T-cell (primary cell): ENCODE results near the gene BATF3. TPM values are rescaled to one million over a fixed set of nuclear protein-coding genes. Genes with fewer than 3 reads are reported as not detected.

Experiments used
- total RNA-seq, 35 experiments: library from RNA in 6 of 35; stranded (reverse) in 6 of 35; fragments of 120-200 nt in 1 of 35; gene quantifications; one replicate each; pipeline versions ENCODE4 v1.2.1 to v1.2.4 and lab custom pipeline; 2013 to 2026

The BATF3 gene
- total RNA-seq, 5 donors from 2014 or later (not counting 1 experiment from before 2014, with no cell fraction given) = 0.30 to 3.2 (median 2.1) TPM

Other genes with a start within 250 kb of the BATF3 start
- gene ATF3, start 91.1 kb downstream of the BATF3 start, total RNA-seq = 10 to 100 TPM in 2 of 5 donors, 1 to 10 TPM in 3; 1.5 to 20.1 (median 3.1) TPM
- 10 to 100 TPM; 24.2 to 37.8 (median 29.7) TPM for gene NSL1, start 91.9 kb upstream of the BATF3 start, total RNA-seq
- gene TATDN3, start 92.1 kb upstream of the BATF3 start, total RNA-seq = 10 to 100 TPM in 4 of 5 donors, 1 to 10 TPM in 1; 9.5 to 14.7 (median 12.9) TPM
- gene SPATA45, start 147.8 kb upstream of the BATF3 start, total RNA-seq = under 1 TPM in 1 of 5 donors, not detected in 4; 0.57 TPM
- 10 to 100 TPM in 2 of 5 donors, 1 to 10 TPM in 3; 8.5 to 10.8 (median 9.5) TPM for gene FLVCR1, start 158.4 kb upstream of the BATF3 start, total RNA-seq